ENCODE data around the gene ZSCAN18.

GRCh38 chr19:58059003-58059670, 38.9 kb downstream of the ZSCAN18 start, which contains the start of gene ZNF135:
- no peak for TF ChIP-seq CTBP1 (IDR thresholded peaks at IDR 0.05; ENCODE audit: borderline replicate concordance)
- TF ChIP-seq ZNF384 (IDR thresholded peaks at IDR 0.05) = no peak
